GM21723 (cell line): ENCODE results near the gene PTPRN2.

Source experiments
- ATAC-seq: cut with Tn5 transposase; IDR thresholded peaks from one replicate; pipeline ENCODE4 v1.9.1; 2021; ENCODE audit warnings: mild to moderate bottlenecking, moderate library complexity; ENCODE audit not compliant: unreplicated experiment

Gene PTPRN2

GRCh38 chr7:158447506-158448171 lies 140.0 kb downstream of the PTPRN2 start:
- ATAC-seq, result no peak

GRCh38 chr7:158447151-158447505 lies 140.5 kb downstream of the PTPRN2 start:
- no peak for ATAC-seq

- ATAC-seq, result no peak
Observed at GRCh38 chr7:158446706-158447105, 140.9 kb downstream of the PTPRN2 start.

GRCh38 chr7:158446281-158446680 lies 141.3 kb downstream of the PTPRN2 start:
- no peak for ATAC-seq

- ATAC-seq, result no peak
Observed at GRCh38 chr7:158445421-158446175, 142.0 kb downstream of the PTPRN2 start.

- ATAC-seq, result no peak
Observed at GRCh38 chr7:158444501-158445420, 142.9 kb downstream of the PTPRN2 start.

- ATAC-seq, result no peak
Observed at GRCh38 chr7:158443688-158444483, 143.7 kb downstream of the PTPRN2 start.

GRCh38 chr7:158443014-158443687 lies 144.5 kb downstream of the PTPRN2 start:
- ATAC-seq, result no peak

GRCh38 chr7:158442260-158442659 lies 145.4 kb downstream of the PTPRN2 start:
- ATAC-seq, result no peak

- no peak for ATAC-seq
Observed at GRCh38 chr7:158439035-158439434, 148.6 kb downstream of the PTPRN2 start.

- no peak for ATAC-seq
Observed at GRCh38 chr7:158432369-158433341, 155.0 kb downstream of the PTPRN2 start.

- ATAC-seq, result no peak
Observed at GRCh38 chr7:158431941-158432347, 155.7 kb downstream of the PTPRN2 start.

GRCh38 chr7:158431055-158431940 lies 156.3 kb downstream of the PTPRN2 start:
- no peak for ATAC-seq

GRCh38 chr7:158430308-158431034 lies 157.2 kb downstream of the PTPRN2 start:
- no peak for ATAC-seq

- ATAC-seq, result no peak
Observed at GRCh38 chr7:158428837-158429753, 158.5 kb downstream of the PTPRN2 start.

- ATAC-seq, result no peak
Observed at GRCh38 chr7:158428131-158428836, 159.3 kb downstream of the PTPRN2 start.
